ENCODE data around the gene LHPP.

The LHPP gene

DNA sequence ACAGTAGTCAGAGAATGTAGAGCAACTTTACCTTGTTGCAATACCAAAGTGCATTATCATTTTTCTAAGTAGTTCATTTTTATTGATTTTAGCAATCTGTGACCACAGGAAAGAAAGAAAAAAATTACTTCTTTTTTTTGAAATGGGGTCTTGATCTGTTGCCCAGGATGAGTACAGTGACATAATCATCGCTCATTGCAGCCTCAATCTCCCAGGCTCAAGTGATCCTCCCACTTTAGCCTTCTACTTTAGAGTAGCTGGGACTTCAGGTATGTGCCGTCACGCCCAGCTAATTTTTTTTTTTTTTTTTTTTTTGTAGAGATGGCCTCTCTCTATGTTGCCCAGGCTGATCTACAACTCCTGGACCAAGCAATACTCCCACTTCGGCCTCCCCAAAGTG lies 31.5 kb upstream of the LHPP start:
- TF ChIP-seq GATA3 (IDR thresholded peaks at IDR 0.05; ENCODE audit: low read depth, low read length) (no peak), GATA2 (IDR thresholded peaks at IDR 0.05; ENCODE audit: low read depth, low read length) (no peak)

DNA sequence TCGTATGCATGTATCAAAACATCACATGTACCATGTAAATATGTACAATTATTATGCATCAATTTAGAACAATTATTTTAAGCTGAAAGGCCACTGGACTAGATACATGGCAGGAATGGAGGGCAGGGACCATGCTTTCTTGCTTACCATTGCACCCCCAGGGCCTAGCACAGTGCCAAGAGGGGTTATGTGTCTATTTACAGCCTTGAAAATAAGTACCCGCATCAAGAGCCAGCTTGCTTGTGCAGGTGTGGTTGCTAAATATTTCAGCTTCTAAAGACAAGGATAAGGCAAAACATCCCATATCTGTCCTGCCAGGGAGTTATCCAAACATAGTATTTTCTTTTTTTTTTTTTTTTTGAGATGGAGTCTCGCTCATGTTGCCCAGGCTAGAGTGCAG lies 28.2 kb upstream of the LHPP start:
- no peak for TF ChIP-seq GATA3 (IDR thresholded peaks at IDR 0.05; ENCODE audit: low read depth, low read length)
- TF ChIP-seq GATA2 (IDR thresholded peaks at IDR 0.05; ENCODE audit: low read depth, low read length) = no peak

DNA sequence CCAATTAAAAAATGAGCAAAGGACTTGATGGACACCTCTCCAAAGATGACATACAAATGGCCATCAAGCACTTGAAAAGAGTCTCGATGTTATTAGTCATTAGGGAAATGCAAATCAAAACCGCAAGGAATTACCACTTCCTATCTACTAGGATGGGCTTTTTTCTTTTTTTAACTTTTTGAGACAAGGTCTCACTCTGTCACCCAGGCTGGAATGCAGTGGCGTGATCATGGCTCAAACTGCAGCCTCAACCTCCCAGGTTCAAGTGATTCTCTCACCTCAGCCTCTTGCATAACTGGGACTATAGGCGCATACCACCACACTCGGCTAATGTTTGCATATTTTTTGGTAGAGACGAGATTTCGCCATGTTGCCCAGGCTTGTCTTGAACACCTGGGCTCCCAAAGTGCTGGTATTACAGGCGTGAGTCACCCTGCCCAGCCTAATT lies 25.4 kb upstream of the LHPP start:
- no peak for TF ChIP-seq GATA3 (IDR thresholded peaks at IDR 0.05; ENCODE audit: low read depth, low read length)
- no peak for TF ChIP-seq GATA2 (IDR thresholded peaks at IDR 0.05; ENCODE audit: low read depth, low read length)

DNA sequence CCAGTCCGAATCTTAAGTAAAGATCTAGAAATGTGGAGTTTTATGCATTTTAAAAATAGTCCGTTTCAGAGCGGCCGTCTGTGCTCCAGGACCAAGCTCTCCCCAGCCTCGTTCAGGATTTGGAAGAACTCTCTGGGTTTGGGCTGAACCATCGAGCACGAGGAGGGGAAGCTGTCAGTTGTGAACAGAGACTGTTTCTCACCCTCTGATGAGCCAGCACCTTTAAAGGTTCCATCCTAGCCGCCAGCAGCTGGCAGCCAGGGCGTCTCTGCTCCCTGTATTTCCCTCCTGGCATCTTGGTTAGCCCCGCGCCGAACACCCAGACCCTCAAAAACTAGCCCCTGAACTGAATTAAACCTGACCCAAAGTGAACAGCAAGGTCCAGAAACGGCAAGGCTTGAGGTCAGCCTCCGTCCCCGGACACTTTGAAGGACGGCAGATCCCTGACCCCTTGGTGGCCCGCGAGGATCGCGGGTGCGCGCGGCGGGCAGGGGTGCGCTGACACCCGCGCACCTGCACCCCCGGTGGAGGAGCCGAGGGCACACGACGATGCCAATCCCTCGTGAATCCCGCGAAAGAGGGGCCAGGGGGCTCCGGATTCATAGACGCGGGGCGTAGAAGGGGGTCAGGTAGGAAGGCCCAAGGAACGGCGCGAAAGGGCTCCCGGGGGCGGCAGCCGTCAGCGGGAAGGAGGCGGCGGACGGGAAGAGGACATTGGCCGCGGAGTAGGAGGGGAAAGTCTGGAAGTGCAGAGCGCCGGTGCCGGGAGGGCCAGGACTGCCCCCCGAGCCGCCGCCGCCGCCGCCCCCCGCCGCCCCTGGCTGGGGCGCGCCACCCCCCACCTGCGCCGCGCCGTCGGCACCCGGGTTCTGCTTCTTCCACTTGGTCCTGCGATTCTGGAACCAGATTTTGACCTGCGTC lies 14.5 kb upstream of the LHPP start:
- no peak for TF ChIP-seq GATA2 (IDR thresholded peaks at IDR 0.05; ENCODE audit: low read depth, low read length)
- no peak for TF ChIP-seq GATA3 (IDR thresholded peaks at IDR 0.05; ENCODE audit: low read depth, low read length)

DNA sequence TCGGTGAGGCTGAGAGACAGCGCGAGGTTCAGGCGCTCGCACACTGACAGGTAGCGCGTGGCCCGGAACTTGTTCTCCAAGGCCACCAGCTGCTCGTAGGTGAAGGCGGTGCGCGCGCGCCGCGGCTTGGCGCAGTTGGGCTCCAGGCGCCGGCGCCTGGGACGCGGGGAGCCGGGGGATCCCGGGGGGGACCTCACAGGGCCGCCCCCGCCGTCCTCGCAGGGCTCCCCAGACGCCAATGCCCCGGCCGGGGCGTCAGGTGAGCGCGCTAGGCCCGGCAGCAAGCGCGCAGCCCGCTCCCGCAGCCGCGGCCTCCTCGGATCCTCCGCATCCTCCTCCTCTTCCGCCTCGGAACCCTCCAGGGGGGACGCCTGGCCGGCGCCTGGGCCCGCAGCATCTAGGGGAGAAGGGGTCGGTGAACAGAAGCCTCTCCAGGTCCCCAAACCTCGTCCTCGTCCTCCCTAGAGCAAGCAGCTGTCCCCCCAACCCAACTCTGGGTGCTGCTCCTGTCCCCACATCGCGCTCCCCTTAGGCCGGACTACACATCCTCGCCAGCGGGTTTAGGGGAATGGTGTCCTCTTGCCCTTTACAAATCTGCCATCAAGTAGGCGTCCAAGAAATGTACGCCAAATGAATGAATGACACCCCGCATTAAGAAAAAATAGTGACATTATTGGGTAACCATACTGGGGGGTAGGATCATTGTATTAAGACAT lies 13.7 kb upstream of the LHPP start:
- no peak for TF ChIP-seq GATA3 (IDR thresholded peaks at IDR 0.05; ENCODE audit: low read depth, low read length)
- TF ChIP-seq GATA2 (IDR thresholded peaks at IDR 0.05; ENCODE audit: low read depth, low read length) = no peak

DNA sequence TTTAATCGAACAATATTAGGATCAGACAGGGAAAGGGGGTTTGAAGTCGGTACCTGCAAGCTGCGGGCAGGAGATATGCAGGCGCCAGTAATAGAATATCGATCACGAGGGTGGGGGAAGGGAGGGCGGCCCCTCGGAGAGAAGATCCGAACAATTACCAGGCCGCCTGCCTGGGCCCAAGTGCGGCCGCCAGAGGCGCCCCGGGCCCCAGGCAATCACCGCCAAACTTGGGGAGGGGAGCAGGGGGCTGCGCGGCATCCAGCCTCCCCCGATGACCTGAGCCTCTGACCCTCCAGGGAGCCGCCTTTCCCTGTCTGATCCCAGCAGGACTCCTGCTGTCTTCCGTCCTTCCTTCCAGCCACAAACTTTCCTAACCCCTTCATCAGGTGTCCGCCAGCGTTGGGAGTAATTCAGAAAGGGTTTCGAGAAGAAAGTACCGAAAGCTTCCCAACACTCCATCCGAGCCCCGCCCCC lies 12.9 kb upstream of the LHPP start:
- TF ChIP-seq GATA2 (IDR thresholded peaks at IDR 0.05; ENCODE audit: low read depth, low read length) (no peak), GATA3 (IDR thresholded peaks at IDR 0.05; ENCODE audit: low read depth, low read length) (no peak)

DNA sequence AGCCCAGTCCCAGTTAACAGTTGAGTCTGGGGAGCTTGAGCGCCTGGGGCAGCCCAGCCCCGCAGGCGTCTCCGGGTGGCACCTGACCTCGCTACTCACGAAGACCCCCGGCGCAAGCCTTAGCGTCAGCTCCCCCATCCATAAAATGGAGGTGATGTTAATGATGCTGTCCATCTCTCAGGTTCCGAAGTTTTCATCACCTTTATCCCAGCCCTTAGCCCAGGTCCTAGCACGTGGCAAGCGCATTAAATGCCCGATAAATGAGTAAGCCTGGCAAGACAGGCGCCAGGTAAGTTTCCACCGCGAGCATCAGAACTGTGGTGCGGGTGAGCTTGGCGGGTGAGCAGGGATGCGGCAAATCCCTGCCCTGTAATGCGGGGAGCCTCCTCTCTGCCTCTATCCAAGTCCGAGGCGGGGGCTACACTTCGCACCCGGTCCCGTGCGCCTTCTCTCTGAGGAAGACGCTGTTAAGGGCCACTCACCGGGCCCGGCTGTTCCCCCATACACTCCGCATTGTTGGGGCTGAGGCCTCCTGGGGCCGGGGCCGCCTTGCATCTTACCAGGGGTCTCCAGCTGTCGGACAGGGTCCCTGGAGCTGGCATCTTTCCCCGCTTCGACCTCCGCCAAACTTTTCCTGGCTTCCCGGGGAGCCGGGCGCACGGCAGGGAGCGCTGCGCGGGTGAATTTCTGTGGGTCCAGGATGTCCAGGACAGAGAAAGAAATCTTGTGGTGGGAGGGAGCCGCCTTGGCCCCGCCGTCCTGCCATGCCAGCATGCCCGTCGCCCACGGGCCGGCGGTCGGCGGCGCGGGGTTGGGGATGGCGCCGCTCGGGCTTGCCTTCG lies 12.2 kb upstream of the LHPP start:
- TF ChIP-seq GATA2 (IDR thresholded peaks at IDR 0.05; ENCODE audit: low read depth, low read length) (no peak), GATA3 (IDR thresholded peaks at IDR 0.05; ENCODE audit: low read depth, low read length) (no peak)

DNA sequence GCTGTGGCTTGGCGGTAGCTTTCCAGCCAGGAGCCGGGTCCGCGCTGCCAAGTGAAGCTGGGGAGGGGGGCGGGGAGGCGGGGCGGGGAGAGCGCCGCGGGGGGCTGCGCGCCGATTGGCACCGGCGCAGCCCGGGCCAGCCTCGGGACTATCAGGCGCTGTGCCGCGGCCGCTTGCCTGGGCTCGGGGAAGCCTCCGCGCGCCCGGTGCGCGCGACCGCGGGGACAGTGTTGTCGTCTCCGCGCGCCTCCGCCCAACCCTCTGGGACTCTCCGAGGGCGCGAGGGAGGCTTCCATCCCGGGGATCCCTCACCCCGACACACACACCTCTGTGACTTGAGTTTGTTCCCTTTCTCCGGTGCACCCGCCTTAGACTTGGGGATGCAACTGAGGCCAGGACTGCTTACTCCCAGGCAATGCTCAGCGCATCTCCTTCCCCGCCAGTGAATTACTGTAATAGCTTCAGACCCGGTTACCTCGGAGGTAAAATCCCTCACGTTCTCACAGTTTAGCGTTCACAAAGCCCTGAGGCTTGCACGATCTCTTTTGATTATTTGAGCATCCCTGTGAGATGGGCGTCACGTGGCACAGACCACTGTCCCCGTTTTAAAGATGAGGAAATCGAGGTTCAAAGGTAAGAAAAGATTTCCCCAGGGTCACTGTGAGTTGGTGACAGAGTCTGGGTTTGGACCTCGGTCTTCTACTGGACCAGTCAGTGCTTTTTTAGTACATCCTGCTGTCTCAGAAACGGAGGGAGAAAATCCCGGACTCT lies 11.4 kb upstream of the LHPP start, which contains the start of gene NKX1-2:
TSS of gene NKX1-2 (minus strand) at position 24 of the 771 bp plus-strand sequence. CDS start 92 bp downstream, outside the sequence.
- no peak for TF ChIP-seq GATA2 (IDR thresholded peaks at IDR 0.05; ENCODE audit: low read depth, low read length)
- no peak for TF ChIP-seq GATA3 (IDR thresholded peaks at IDR 0.05; ENCODE audit: low read depth, low read length)

DNA sequence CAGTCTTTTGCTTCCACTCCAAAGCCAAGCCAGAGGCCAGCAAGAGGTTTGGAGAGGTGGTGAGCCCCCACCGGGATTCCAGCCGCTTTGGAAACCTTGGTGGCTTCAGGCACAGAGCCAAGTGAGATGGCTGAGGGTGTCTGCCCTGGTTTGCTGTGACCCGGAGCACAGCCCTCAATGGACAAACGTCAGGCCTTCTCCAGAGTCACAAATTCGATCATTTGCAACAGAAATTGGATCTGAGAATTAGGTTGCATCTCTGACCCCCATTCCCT lies 10.9 kb upstream of the LHPP start:
- TF ChIP-seq GATA2 (IDR thresholded peaks at IDR 0.05; ENCODE audit: low read depth, low read length) = no peak
- no peak for TF ChIP-seq GATA3 (IDR thresholded peaks at IDR 0.05; ENCODE audit: low read depth, low read length)

DNA sequence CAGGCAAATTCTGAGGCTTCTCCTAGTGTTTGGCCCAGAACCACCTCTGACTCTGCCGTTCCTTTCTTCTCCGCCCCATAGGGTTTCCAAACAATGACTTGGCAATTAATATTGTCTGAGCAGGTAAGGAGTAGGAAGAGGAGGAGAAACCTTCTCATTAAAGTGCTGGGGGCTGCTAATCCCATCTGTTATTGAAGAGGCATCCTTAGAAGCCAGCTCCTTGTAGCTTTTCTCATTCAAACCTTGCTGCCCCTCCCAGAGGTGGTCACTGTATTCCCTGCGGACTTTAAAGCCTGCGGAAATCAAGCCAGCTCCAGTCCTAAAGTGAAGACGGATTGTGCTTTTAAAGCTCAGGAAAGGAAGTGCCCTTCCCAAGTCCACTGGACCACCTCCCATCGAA lies 10.3 kb upstream of the LHPP start:
- no peak for TF ChIP-seq GATA3 (IDR thresholded peaks at IDR 0.05; ENCODE audit: low read depth, low read length)

DNA sequence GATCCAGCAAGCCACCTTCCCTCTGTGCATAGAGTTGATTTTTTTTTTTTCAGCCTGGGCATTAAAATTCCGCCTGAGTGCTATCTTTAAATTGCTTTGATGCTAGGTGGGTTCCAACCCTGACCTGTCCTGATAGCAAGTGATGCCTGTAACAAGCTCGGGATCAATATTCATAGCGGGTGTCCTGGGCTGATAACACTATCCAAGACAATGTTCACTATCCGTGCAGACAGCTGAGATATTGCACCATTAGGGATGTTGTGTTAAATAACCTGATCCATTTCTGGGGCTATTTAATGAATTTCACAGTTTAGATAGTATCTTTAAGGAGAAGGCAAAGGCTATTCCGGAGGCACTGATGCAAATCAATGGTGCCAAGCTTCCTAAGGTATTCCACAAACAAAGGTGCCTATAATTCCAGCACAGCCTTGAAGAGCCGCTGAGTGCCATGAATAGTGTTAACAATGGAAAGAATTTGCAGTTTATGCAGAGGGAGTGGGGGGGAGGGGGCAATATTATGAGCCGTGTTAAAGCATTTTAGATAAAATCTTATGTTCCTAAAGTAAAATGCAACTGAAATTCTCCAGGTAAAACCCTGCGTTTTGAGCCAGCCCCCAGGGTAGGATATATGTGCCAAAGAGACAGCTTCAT lies 7.5 kb upstream of the LHPP start:
- TF ChIP-seq GATA3 (IDR thresholded peaks at IDR 0.05; ENCODE audit: low read depth, low read length) (no peak), GATA2 (IDR thresholded peaks at IDR 0.05; ENCODE audit: low read depth, low read length) (no peak)

DNA sequence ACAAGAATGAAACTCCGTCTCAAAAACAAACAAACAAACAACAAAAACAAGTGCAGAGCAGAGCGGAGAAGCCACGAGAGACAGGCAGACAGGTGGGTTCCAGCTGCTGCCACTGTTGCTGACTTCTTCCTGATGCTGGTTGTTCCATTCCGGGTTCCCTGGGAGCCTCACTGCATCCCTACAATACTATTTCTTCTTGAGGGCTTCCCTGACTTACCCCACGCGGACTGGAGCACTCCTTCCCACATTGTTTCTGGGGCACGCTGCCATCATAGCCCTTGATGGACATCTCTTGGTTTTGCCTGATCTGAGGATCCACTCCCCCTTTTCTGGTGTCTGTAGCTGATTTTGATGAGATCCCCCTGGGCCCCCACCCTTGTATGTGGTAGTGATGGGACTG lies 6.2 kb upstream of the LHPP start:
- no peak for TF ChIP-seq GATA2 (IDR thresholded peaks at IDR 0.05; ENCODE audit: low read depth, low read length)
- no peak for TF ChIP-seq GATA3 (IDR thresholded peaks at IDR 0.05; ENCODE audit: low read depth, low read length)

DNA sequence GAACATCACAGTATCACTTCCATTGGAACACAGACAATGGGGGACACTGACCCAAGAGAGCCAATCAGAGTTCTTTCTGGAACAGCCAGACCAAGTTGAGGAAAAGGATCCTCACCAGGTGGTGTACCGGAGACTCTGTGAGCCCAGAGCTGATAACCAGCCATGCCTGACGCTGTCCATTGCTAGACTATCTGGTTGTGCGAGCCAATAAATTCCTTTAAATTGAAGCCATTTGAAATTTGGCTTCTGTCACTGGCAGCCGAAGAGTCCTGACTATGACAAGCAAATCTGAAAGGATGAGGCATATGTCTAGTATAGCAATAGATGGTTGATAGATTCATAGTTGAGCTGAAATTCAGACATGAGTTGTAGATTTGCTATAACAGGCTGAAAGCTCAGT lies 3.1 kb upstream of the LHPP start:
- TF ChIP-seq GATA3 (IDR thresholded peaks at IDR 0.05; ENCODE audit: low read depth, low read length) = no peak
- TF ChIP-seq GATA2 (IDR thresholded peaks at IDR 0.05; ENCODE audit: low read depth, low read length) = no peak

All from SH-SY5Y (cell line).